Uterus (tissue), 2 donors: Measurements from ENCODE around the gene KCNMA1.

Source experiments
- POLR2A ChIP-seq, 2 donors: fragments of 450-650 bp; IDR thresholded peaks; one replicate each; pipeline ENCODE4 v1.6.1; 2016; ENCODE audit warnings: antibody characterized with exemption in 2 of 2, mild to moderate bottlenecking in 1 of 2, moderate library complexity in 1 of 2
- TF ChIP-seq, protein P1 (sequence below), 4 experiments: fragments of 200-600 bp in 2 of 4; fragments of 450-650 bp in 2 of 4; sonication (generic) in 2 of 4; IDR thresholded peaks; one replicate each; pipeline ENCODE4 v1.5.1; 2016 to 2019; ENCODE audit warnings: antibody characterized with exemption in 4 of 4, mild to moderate bottlenecking in 2 of 4, moderate library complexity in 1 of 4

DNA sequence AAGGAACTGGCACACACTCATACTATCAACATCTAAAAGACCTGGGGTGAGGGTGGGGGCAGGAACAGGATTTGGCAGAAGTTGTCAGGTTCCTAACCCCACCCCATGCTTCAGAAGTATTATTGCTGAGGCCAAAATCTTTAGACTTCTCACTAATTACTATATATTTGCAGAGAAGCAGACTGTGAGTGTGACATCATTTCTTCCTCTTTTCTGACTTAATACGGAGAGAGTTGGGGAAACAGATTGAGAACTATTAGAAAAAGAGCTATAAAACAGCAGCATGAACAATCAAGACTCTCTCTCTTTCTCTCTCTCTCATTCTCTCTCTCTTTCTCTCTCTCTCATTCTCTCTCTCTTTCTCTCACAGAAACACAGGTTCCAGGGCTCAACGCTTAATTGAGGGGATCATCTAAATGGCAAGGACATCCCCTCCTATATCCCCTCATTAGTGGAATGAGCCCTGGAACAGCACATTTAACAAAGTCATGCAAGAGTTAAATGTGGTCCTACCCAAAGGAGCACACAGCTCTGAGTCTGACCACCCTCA, 94.8 kb downstream of the KCNMA1 start:
- TF ChIP-seq, protein P1, sequence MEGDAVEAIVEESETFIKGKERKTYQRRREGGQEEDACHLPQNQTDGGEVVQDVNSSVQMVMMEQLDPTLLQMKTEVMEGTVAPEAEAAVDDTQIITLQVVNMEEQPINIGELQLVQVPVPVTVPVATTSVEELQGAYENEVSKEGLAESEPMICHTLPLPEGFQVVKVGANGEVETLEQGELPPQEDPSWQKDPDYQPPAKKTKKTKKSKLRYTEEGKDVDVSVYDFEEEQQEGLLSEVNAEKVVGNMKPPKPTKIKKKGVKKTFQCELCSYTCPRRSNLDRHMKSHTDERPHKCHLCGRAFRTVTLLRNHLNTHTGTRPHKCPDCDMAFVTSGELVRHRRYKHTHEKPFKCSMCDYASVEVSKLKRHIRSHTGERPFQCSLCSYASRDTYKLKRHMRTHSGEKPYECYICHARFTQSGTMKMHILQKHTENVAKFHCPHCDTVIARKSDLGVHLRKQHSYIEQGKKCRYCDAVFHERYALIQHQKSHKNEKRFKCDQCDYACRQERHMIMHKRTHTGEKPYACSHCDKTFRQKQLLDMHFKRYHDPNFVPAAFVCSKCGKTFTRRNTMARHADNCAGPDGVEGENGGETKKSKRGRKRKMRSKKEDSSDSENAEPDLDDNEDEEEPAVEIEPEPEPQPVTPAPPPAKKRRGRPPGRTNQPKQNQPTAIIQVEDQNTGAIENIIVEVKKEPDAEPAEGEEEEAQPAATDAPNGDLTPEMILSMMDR (IDR thresholded peaks at IDR 0.05), result no peak
- no peak for TF ChIP-seq POLR2A (IDR thresholded peaks at IDR 0.05)
